ES-I3 (cell line): Measurements from ENCODE around the gene C12orf75.
"Not testable (repeated sequence)": the region's sequence is repeated elsewhere in the genome, so short reads cannot be mapped to it uniquely, and the experiment has no call there.

Source experiments
- H3K36me3 ChIP-seq: 2 replicates; pipeline ENCODE4 v1.6.1; 2013; ENCODE audit warnings: mild to moderate bottlenecking, low read length, control low read depth, moderate library complexity; ENCODE audit not compliant: insufficient read depth
- H3K4me1 ChIP-seq: 2 replicates; pipeline ENCODE4 v1.6.1; 2013; ENCODE audit warnings: mild to moderate bottlenecking, control low read depth, low read length; ENCODE audit not compliant: insufficient read depth
- H3K9ac ChIP-seq: 2 replicates; pipeline ENCODE4 v1.6.1; 2013; ENCODE audit warnings: low read depth, mild to moderate bottlenecking, low read length, moderate library complexity
- H3K9me3 ChIP-seq: 2 replicates; pipeline ENCODE4 v1.6.1; 2013; ENCODE audit warnings: mild to moderate bottlenecking, low read length, moderate library complexity; ENCODE audit not compliant: control insufficient read depth, insufficient read depth

Gene C12orf75

DNA sequence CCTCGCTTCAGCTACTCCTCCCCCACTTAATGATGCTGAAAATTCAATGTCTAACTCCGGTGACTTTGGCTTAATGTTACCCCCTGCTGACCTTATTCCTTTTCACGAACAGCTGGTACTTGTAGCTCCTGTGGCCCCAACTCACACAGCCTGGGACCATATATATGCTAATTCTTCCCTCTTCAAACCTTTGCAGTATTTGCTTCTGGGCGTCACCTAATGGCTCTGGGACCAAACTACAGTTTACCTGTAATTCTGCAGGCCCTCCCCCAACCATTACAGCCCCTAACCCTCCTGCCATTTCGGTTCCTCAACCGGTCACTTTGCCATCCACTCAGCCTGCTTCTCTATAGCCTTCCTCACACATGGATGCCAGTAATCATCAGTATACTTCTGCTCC lies 29.6 kb upstream of the C12orf75 start:
- no peaks in the 10 kb centered on the region; the same call in 1 of the 2 replicates for H3K4me1 ChIP-seq
- H3K9ac ChIP-seq: no peak overlapping the region
- no peaks in the 10 kb centered on the region for H3K36me3 ChIP-seq
- peaks cover 12% of the 10 kb centered on the region for H3K9me3 ChIP-seq

DNA sequence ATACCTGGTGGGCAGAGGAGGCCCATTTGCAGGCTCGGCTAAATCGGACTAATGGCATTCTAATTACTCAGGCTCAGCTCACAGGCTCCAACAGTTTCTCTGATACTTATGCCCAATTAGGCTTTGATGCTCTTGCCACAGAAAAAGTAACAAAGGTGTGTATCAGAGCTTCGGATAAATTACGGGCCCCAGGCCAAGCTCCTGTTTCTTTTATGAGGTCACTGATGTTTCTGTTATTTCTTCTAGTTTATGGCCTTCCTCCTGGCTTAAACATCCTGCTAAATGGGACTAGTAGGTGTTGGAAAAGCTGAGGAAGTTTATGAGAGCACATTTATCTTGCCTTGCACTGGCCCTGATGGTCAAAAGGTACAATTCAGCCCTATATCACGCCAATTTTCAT lies 28.8 kb upstream of the C12orf75 start:
- Histone ChIP-seq H3K4me1 (no peaks in the 10 kb centered on the region), H3K9me3 (peaks cover 12% of the 10 kb centered on the region), H3K9ac (no peak overlapping the region), H3K36me3 (no peaks in the 10 kb centered on the region)

DNA sequence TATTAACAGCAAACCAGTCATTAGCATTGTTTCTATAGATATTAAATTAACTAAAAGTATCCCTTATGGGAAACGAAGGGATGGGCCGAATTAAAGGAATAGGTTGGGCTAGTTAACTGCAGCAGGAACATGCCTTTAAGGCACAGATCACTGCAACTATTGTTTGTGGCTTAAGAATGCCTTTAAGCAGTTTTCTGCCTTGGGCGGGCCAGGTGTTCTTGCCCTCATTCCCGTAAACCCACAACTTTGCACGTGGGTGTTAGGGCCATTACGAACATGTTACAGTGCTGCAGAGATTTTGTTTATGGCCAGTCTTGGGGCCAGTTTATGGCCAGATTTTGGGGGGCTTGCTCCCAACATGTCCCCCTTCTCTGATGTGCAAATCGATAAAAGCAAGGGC lies 27.5 kb upstream of the C12orf75 start:
- not testable (repeated sequence) for H3K36me3 ChIP-seq, H3K9ac ChIP-seq, H3K4me1 ChIP-seq, H3K9me3 ChIP-seq

- H3K9ac ChIP-seq, H3K9me3 ChIP-seq, H3K4me1 ChIP-seq, H3K36me3 ChIP-seq: not testable (repeated sequence)
Measured at GRCh38 chr12:105304626-105305025, 25.9 kb upstream of the C12orf75 start.

- H3K4me1 ChIP-seq, H3K9me3 ChIP-seq, H3K36me3 ChIP-seq, H3K9ac ChIP-seq: not testable (repeated sequence)
Measured at GRCh38 chr12:105307601-105308314, 22.7 kb upstream of the C12orf75 start.

- not testable (repeated sequence) for H3K4me1 ChIP-seq, H3K9me3 ChIP-seq, H3K9ac ChIP-seq, H3K36me3 ChIP-seq
Measured at GRCh38 chr12:105308839-105309238, 21.7 kb upstream of the C12orf75 start.

DNA sequence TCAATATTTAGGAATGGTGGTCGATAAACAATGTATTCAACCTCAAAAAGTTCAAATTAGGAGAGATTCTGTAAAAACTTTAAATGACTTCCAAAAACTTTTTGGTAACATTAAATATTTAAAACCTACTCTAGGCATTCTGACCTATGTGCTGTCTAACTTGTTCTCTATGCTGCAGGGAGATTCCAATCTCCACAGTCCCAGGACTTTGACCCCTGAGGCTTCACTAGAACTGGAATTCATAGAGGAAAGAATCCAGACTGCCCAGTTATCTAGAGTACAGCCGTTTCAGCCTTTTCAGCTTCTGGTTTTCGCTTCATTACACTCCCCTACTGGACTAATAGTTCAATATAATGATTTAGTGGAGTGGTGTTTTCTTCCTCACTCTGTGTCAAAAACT lies 21.1 kb upstream of the C12orf75 start:
- not testable (repeated sequence) for H3K4me1 ChIP-seq, H3K36me3 ChIP-seq, H3K9me3 ChIP-seq, H3K9ac ChIP-seq

- H3K9me3 ChIP-seq: not testable (repeated sequence)
Measured at GRCh38 chr12:105310476-105311085, 19.9 kb upstream of the C12orf75 start.

DNA sequence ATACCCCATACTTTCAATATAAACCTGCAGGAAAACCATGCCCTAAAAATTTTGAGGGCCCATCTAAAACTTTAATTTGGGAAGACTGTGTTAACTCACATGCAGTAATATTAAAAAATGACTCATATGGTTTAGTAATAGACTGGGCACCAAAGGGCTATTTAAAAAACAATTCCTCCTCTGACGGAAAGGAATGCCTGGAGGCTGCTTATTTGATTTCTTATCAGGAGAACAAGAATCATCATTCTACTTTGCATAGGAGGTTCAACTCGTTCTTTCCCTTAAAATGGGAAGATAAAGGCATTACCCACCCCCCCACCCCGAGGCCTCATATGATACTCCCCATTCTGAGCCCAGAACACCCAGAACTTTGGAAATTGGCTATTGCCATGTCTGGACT lies 18.6 kb upstream of the C12orf75 start:
- not testable (repeated sequence) for H3K9me3 ChIP-seq, H3K36me3 ChIP-seq, H3K4me1 ChIP-seq, H3K9ac ChIP-seq

More at GRCh38 chr12:105310476-105311085, 19.9 kb upstream of the C12orf75 start:
- not testable (repeated sequence) for H3K4me1 ChIP-seq, H3K9ac ChIP-seq, H3K36me3 ChIP-seq

DNA sequence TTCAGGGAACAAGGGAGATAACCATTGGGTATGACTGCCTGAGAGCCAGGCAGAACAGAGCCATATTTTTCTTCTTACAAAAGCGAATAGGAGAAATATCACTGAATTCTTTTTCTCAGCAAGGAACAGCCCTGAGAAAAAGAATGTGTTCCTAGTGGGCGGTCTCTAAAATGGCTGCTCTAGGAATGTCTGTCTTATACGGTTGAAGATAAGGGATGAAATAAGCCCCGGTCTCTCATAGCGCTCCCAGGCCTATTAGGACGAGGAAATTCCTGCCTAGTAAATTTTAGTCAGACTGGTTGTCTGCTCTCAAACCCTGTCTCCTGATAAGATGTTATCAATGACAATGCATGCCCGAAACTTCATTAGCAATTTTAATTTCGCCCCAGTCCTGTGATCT lies 16.7 kb upstream of the C12orf75 start:
- not testable (repeated sequence) for H3K36me3 ChIP-seq, H3K9me3 ChIP-seq, H3K9ac ChIP-seq, H3K4me1 ChIP-seq

GRCh38 chr12:105315130-105315529 lies 15.4 kb upstream of the C12orf75 start:
- H3K4me1 ChIP-seq: no peaks in the 10 kb centered on the region
- no peak overlapping the region for H3K9ac ChIP-seq
- H3K36me3 ChIP-seq: no peaks in the 10 kb centered on the region
- H3K9me3 ChIP-seq: no peaks in the 10 kb centered on the region

- H3K36me3 ChIP-seq: no peaks in the 10 kb centered on the region
- no peak overlapping the region for H3K9ac ChIP-seq
- H3K9me3 ChIP-seq: no peaks in the 10 kb centered on the region
Measured at GRCh38 chr12:105315726-105316125, 14.8 kb upstream of the C12orf75 start.

DNA sequence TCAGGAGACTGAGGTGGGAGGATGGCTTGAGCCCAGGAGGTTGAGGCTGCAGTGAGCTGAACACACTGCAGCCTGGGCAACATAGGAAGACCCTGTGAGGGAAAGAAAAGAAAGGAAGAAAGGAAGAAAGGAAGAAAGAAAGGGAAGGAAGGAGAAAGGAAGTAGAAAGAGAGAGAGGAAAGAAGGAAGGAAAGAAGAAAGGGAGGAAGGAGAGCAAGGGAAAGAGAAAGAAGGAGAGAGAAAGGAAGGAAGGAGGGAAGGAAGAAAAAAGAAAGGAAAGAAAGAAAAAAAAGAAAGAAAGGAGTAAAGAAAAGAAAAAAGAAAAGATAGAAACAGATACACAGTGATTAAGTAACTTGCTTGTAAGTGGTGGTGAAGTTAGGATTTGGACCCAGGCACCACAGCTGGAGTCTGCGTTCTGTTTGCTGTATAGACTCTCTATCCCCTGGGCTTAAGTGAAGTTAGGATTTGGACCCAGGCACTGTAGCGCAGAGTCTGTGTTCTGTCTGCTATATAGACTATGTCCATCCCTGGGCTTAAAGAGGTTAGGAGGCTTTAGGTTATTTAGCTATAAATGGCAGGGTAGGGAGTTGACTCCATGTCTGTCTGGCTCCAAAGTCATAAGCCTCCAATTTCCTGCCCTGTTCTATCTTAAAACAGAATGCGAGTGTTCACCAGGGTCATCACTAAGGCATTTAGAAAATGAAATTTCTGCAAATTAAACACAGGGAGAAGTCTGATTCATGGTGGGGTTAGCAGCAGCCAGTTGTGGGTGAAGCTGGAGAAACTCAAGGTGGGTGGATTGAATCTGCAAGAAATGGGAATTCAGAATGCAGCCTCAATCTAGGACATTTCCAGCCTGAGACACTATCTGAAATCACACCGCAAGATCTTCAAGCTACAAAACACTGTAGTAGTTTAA lies 13.3 kb upstream of the C12orf75 start:
- Histone ChIP-seq H3K9me3 (no peaks in the 10 kb centered on the region), H3K4me1 (no peaks in the 10 kb centered on the region), H3K36me3 (no peaks in the 10 kb centered on the region), H3K9ac (no peak overlapping the region)

More at GRCh38 chr12:105315726-105316125, 14.8 kb upstream of the C12orf75 start:
- H3K4me1 ChIP-seq: no peaks in the 10 kb centered on the region

- H3K9me3 ChIP-seq: no peaks in the 10 kb centered on the region
- H3K36me3 ChIP-seq: no peaks in the 10 kb centered on the region
- H3K9ac ChIP-seq: no peak overlapping the region
- no peaks in the 10 kb centered on the region for H3K4me1 ChIP-seq
Measured at GRCh38 chr12:105317942-105318621, 12.4 kb upstream of the C12orf75 start.
